Loucy (cell line): ENCODE results near the gene FOXF1.

Experiments
- CTCF ChIP-seq: fragments of 200-600 bp; sonication (generic); conservative IDR thresholded peaks from 2 replicates; pipeline ENCODE4 v1.5.1; 2014; ENCODE audit warnings: mild to moderate bottlenecking, antibody characterized with exemption, low read length
- EZH2phosphoT487 ChIP-seq: fragments of 200-600 bp; IDR thresholded peaks from 2 replicates; pipeline ENCODE4 v1.6.1; 2018; ENCODE audit warnings: antibody characterized with exemption, mild to moderate bottlenecking, moderate library complexity, borderline replicate concordance

- TF ChIP-seq CTCF (no peak), EZH2phosphoT487 (no peak)
Measured at GRCh38 chr16:86501989-86502855, 8.1 kb upstream of the FOXF1 start.
